H9 (cell line): ENCODE data around the gene TAS2R50. TPM values are rescaled to one million over a fixed set of nuclear protein-coding genes. Genes with fewer than 3 reads are reported as not detected.

ENCODE experiments used
- DNase-seq: peaks from one replicate; pipeline ENCODE4 v3.0.0-alpha.2; 2017
- H2AFZ ChIP-seq: one replicate; pipeline ENCODE4 v1.6.1; 2013; ENCODE audit warnings: mild to moderate bottlenecking, low read length, control low read depth, moderate library complexity
- H2AK5ac ChIP-seq: 2 replicates; pipeline ENCODE4 v1.6.1; 2013; ENCODE audit warnings: low read length, control low read depth, mixed read lengths; ENCODE audit not compliant: insufficient read length
- H2BK120ac ChIP-seq: one replicate; pipeline ENCODE4 v1.6.1; 2013; ENCODE audit warnings: low read depth, mild to moderate bottlenecking, low read length, control low read depth, inconsistent platforms; ENCODE audit not compliant: poor library complexity, severe bottlenecking
- H2BK12ac ChIP-seq: 2 replicates; pipeline ENCODE4 v1.6.1; 2013; ENCODE audit warnings: low read length, control low read depth, mixed read lengths, low read depth; ENCODE audit not compliant: insufficient read length
- H2BK15ac ChIP-seq: 2 replicates; pipeline ENCODE4 v1.6.1; 2013; ENCODE audit warnings: low read depth, low read length, control low read depth
- H2BK20ac ChIP-seq: one replicate; pipeline ENCODE4 v1.6.1; 2013; ENCODE audit warnings: low read depth, mild to moderate bottlenecking, low read length, control low read depth, inconsistent platforms; ENCODE audit not compliant: poor library complexity, severe bottlenecking
- H2BK5ac ChIP-seq: 2 replicates; pipeline ENCODE4 v1.6.1; 2013; ENCODE audit warnings: low read length, control low read depth, mixed read lengths; ENCODE audit not compliant: insufficient read length
- H3K14ac ChIP-seq: 2 replicates; pipeline ENCODE4 v1.6.1; 2013; ENCODE audit warnings: low read length, control low read depth; ENCODE audit not compliant: insufficient read depth
- H3K18ac ChIP-seq: 2 replicates; pipeline ENCODE4 v1.6.1; 2013; ENCODE audit warnings: low read depth, mild to moderate bottlenecking, mixed read lengths, low read length, control low read depth; ENCODE audit not compliant: insufficient read length
- H3K23ac ChIP-seq: 2 replicates; pipeline ENCODE4 v1.6.1; 2013; ENCODE audit warnings: low read length, control low read depth, mixed read lengths, low read depth; ENCODE audit not compliant: insufficient read length
- H3K23me2 ChIP-seq: 2 replicates; pipeline ENCODE4 v1.6.1; 2013; ENCODE audit warnings: low read depth, mild to moderate bottlenecking, mixed read lengths, low read length, control low read depth; ENCODE audit not compliant: insufficient read length, poor library complexity, severe bottlenecking
- H3K27ac ChIP-seq: 2 replicates; pipeline ENCODE4 v1.5.1; 2013; ENCODE audit warnings: low read length, control low read depth, mixed read lengths, low read depth; ENCODE audit not compliant: insufficient read length
- H3K27me3 ChIP-seq: 2 replicates; pipeline ENCODE4 v1.6.1; 2013; ENCODE audit warnings: low read length, control low read depth, inconsistent platforms; ENCODE audit not compliant: insufficient read depth
- H3K4ac ChIP-seq: 2 replicates; pipeline ENCODE4 v1.6.1; 2013; ENCODE audit warnings: low read depth, mild to moderate bottlenecking, control low read depth, inconsistent platforms, low read length, moderate library complexity
- H3K4me1 ChIP-seq: 2 replicates; pipeline ENCODE4 v1.6.1; 2013; ENCODE audit warnings: low read length, control low read depth, inconsistent platforms; ENCODE audit not compliant: insufficient read depth
- H3K4me2 ChIP-seq: 2 replicates; pipeline ENCODE4 v1.6.1; 2013; ENCODE audit warnings: low read length, control low read depth, mixed read lengths; ENCODE audit not compliant: insufficient read length, insufficient read depth
- H3K56ac ChIP-seq: 2 replicates; pipeline ENCODE4 v1.6.1; 2013; ENCODE audit warnings: low read depth, mild to moderate bottlenecking, mixed read lengths, low read length, control low read depth; ENCODE audit not compliant: insufficient read length
- H3K79me1 ChIP-seq: 2 replicates; pipeline ENCODE4 v1.6.1; 2013; ENCODE audit warnings: low read depth, mild to moderate bottlenecking, moderate library complexity, low read length, control low read depth, inconsistent platforms; ENCODE audit not compliant: insufficient read depth, poor library complexity, severe bottlenecking
- H3K79me2 ChIP-seq: 2 replicates; pipeline ENCODE4 v1.6.1; 2013; ENCODE audit warnings: low read length, control low read depth, inconsistent platforms; ENCODE audit not compliant: insufficient read depth
- H3K9ac ChIP-seq: 2 replicates; pipeline ENCODE4 v1.6.1; 2013; ENCODE audit warnings: low read length, control low read depth, mixed read lengths; ENCODE audit not compliant: insufficient read length; ENCODE audit errors: extremely low read depth
- H3K9me3 ChIP-seq: one replicate; pipeline ENCODE4 v1.6.1; 2013; ENCODE audit warnings: low read depth, low read length, inconsistent platforms; ENCODE audit not compliant: control insufficient read depth
- H3T11ph ChIP-seq: one replicate; pipeline ENCODE4 v1.6.1; 2013; ENCODE audit warnings: mild to moderate bottlenecking, low read length, control low read depth, inconsistent platforms
- H4K20me1 ChIP-seq: one replicate; pipeline ENCODE4 v1.6.1; 2013; ENCODE audit not compliant: control insufficient read depth, insufficient read length, insufficient read depth
- H4K5ac ChIP-seq: 2 replicates; pipeline ENCODE4 v1.6.1; 2013; ENCODE audit warnings: low read depth, mild to moderate bottlenecking, mixed read lengths, low read length, control low read depth; ENCODE audit not compliant: insufficient read length
- H4K8ac ChIP-seq: replicated peaks from 2 replicates; pipeline ENCODE4 v1.6.1; 2013; ENCODE audit warnings: low read length, control low read depth, mixed read lengths, low read depth; ENCODE audit not compliant: insufficient read length
- H4K91ac ChIP-seq: 2 replicates; pipeline ENCODE4 v1.6.1; 2013; ENCODE audit warnings: low read depth, mild to moderate bottlenecking, moderate library complexity, mixed read lengths, low read length, control low read depth; ENCODE audit not compliant: insufficient read length
- H3K27ac Mint-ChIP-seq, 3 experiments: 2 replicates in 2 of 3; 3 replicates in 1 of 3; pipeline ENCODE4 v1.8.0; 2020 to 2021; ENCODE audit warnings: mixed read lengths in 3 of 3, mild to moderate bottlenecking in 1 of 3, moderate library complexity in 1 of 3
- H3K27me3 Mint-ChIP-seq: 2 replicates; pipeline ENCODE4 v1.8.0; 2021; ENCODE audit warnings: low read depth, mild to moderate bottlenecking, moderate library complexity, mixed read lengths
- H3K36me3 Mint-ChIP-seq, 3 experiments: 2 replicates in 2 of 3; 3 replicates in 1 of 3; pipeline ENCODE4 v1.8.0; 2020 to 2021; ENCODE audit warnings: low read depth in 3 of 3, mixed read lengths in 3 of 3; ENCODE audit not compliant: insufficient read depth in 1 of 3
- H3K4me1 Mint-ChIP-seq, 2 experiments: 2 replicates each; pipeline ENCODE4 v1.8.0; 2020; ENCODE audit warnings: mixed read lengths in 2 of 2
- H3K4me3 Mint-ChIP-seq, 2 experiments: 2 replicates in 1 of 2; 3 replicates in 1 of 2; pipeline ENCODE4 v1.8.0; 2020 to 2021; ENCODE audit warnings: mild to moderate bottlenecking in 2 of 2, mixed read lengths in 2 of 2, moderate library complexity in 1 of 2
- H3K9me3 Mint-ChIP-seq, 2 experiments: 2 replicates in 1 of 2; 3 replicates in 1 of 2; pipeline ENCODE4 v1.8.0; 2020; ENCODE audit warnings: mild to moderate bottlenecking in 2 of 2, mixed read lengths in 2 of 2, moderate library complexity in 1 of 2
- CTCF ChIP-seq: fragments of 200-600 bp; sonication (generic); conservative IDR thresholded peaks from 3 replicates; pipeline ENCODE4 v1.8.0; 2021; ENCODE audit warnings: antibody characterized with exemption, mild to moderate bottlenecking
- WGBS: extraction: QIAGEN DNeasy Blood & Tissue Kit; methylation state at CpG from one replicate; pipeline ENCODE4 v1.1.7; 2013; ENCODE audit warnings: missing lambda C conversion rate, low lambda C conversion rate, mixed read lengths; ENCODE audit not compliant: insufficient read length; ENCODE audit errors: extremely low coverage; 5-methylcytosine and 5-hydroxymethylcytosine counted together
- total RNA-seq: library from RNA; stranded (reverse); gene quantifications from 2 replicates; pipeline ENCODE4 v1.2.1, GENCODE V29; 2021

The TAS2R50 gene
- total RNA-seq, 1 experiment from 2014 or later: 0.77 TPM

GRCh38 chr12:11031307-11031706 lies 44.6 kb upstream of the TAS2R50 start, which contains the start of gene TAS2R31:
Gene TAS2R31 (minus strand): TSS chr12:11031407. CDS start chr12:11031335, 72 bp downstream.
- Histone ChIP-seq H4K8ac (no peak within 1 kb of the TSS), H3K14ac (no peak within 1 kb of the TSS), H4K20me1 (no peaks in the 10 kb centered on the region), H2BK12ac (no peak within 1 kb of the TSS), H2BK120ac (no peak within 1 kb of the TSS), H2BK15ac (no peak within 1 kb of the TSS), H2AFZ (no peak within 1 kb of the TSS), H2BK5ac (no peak within 1 kb of the TSS), H3K4me1 (no peaks in the 10 kb centered on the region), H3K23me2 (no peaks in the 10 kb centered on the region), H2AK5ac (no peak within 1 kb of the TSS), H3K79me1 (no peaks in the 10 kb centered on the region), H3K9me3 (no peaks in the 10 kb centered on the region), H3K4ac (no peak within 1 kb of the TSS), H2BK20ac (no peak within 1 kb of the TSS), H3K27me3 (no peaks in the 10 kb centered on the region), H3K23ac (no peak within 1 kb of the TSS), H3K4me2 (no peak within 1 kb of the TSS), H3K9ac (no peak within 1 kb of the TSS), H3K18ac (no peak within 1 kb of the TSS), H3K79me2 (no peaks in the 10 kb centered on the region), H3K27ac (no peak within 1 kb of the TSS), H4K91ac (no peak within 1 kb of the TSS), H3K56ac (no peak within 1 kb of the TSS), H4K5ac (no peak within 1 kb of the TSS), H3T11ph (no peak within 1 kb of the TSS)
- H3K9me3 Mint-ChIP-seq: no peaks in the 10 kb centered on the region
- no peak within 1 kb of the TSS for H3K4me3 Mint-ChIP-seq
- WGBS: no CpG with 5 or more reads among the region's 6 CpGs
- H3K27me3 Mint-ChIP-seq: no peaks in the 10 kb centered on the region
- no peaks in the 10 kb centered on the region for H3K4me1 Mint-ChIP-seq
- no peak for TF ChIP-seq CTCF
- no peak within 1 kb of the TSS for H3K27ac Mint-ChIP-seq
- peaks cover 13 to 21% (median 19%) of the 10 kb centered on the region in 3 experiments for H3K36me3 Mint-ChIP-seq
- DNase-seq: no peak
